HCT116 (cell line): ENCODE measurements around the gene GRAMD2A. TPM values are rescaled to one million over a fixed set of nuclear protein-coding genes. Genes with fewer than 3 reads are reported as not detected.

Experiments used
- ATAC-seq: fragments of 200-7000 bp; cut with Tn5 transposase; 2 replicates; pipeline ENCODE4 v1.9.1; 2020; ENCODE audit warnings: mild to moderate bottlenecking, moderate library complexity
- BruUV-seq: library from RNA; stranded (reverse); fragments of 400-500 nt; replicated peaks from 2 replicates; lab custom pipeline; 2021; lab: Mats Ljungman, UMichigan
- CTCF ChIA-PET: fragments of 300-600 bp; sonication (Branson Sonifier 250); formaldehyde crosslinking; loops from one replicate; lab custom pipeline; 2021; ENCODE audit warnings: antibody characterized with exemption; lab: Charles Lee
- POLR2A ChIA-PET: fragments of 300-600, 350-600 bp; sonication (Branson Sonifier 250); formaldehyde crosslinking; loops from one replicate; lab custom pipeline; 2021; ENCODE audit warnings: antibody characterized with exemption; lab: Charles Lee
- RAD21 ChIA-PET, 2 experiments: fragments of 300-600 bp; sonication (Branson Sonifier 250); formaldehyde crosslinking; loops; one replicate each; lab custom pipeline; 2023; ENCODE audit warnings: low total read pairs in 2 of 2; ENCODE audit not compliant: uncharacterized antibody in 2 of 2, unreplicated experiment in 2 of 2, low non-redundant PET in 1 of 2; lab: Charles Lee
- DNase-seq: peaks from one replicate; pipeline ENCODE4 v3.0.0-alpha.2; 2010; ENCODE audit warnings: low read depth, low spot score
- H2AFZ ChIP-seq: fragments of 200-600 bp; shearing (Covaris generic), sonication (generic); 2 replicates; pipeline ENCODE4 v1.6.1; 2017; ENCODE audit warnings: low read depth, mixed run types, mixed read lengths, antibody characterized with exemption, low read length; ENCODE audit not compliant: poor library complexity, severe bottlenecking
- H3K27ac ChIP-seq: 2 replicates; pipeline ENCODE4 v1.5.1; 2012; ENCODE audit warnings: low read depth, low read length
- H3K27me3 ChIP-seq: fragments of 200-600 bp; sonication (generic); 2 replicates; pipeline ENCODE4 v1.6.1; 2016; ENCODE audit warnings: mixed run types, low read length, mixed read lengths; ENCODE audit not compliant: insufficient read depth
- H3K36me3 ChIP-seq, 2 experiments: fragments of 200-500 bp in 1 of 2; fragments of 200-600 bp in 1 of 2; sonication (Bioruptor generic) in 1 of 2; sonication (generic) in 1 of 2; 2 replicates each; pipeline versions ENCODE4 v1.5.1 to v1.6.1; 2014 to 2016; ENCODE audit warnings: low read length in 2 of 2, inconsistent platforms in 1 of 2, mixed read lengths in 1 of 2, mixed run types in 1 of 2; ENCODE audit not compliant: insufficient read depth in 2 of 2, control insufficient read depth in 1 of 2
- H3K4me1 ChIP-seq, 2 experiments: fragments of 200-600 bp in 1 of 2; sonication (generic) in 1 of 2; 2 replicates each; pipeline versions ENCODE4 v1.5.1 to v1.6.1; 2012 to 2017; ENCODE audit warnings: low read length in 2 of 2, inconsistent platforms in 1 of 2, mild to moderate bottlenecking in 1 of 2, mixed read lengths in 1 of 2, mixed run types in 1 of 2, moderate library complexity in 1 of 2; ENCODE audit not compliant: insufficient read depth in 2 of 2, control insufficient read depth in 1 of 2
- H3K4me2 ChIP-seq: fragments of 200-600 bp; sonication (generic); 2 replicates; pipeline ENCODE4 v1.6.1; 2017; ENCODE audit warnings: mixed run types, low read length, mixed read lengths
- H3K4me3 ChIP-seq, 2 experiments: fragments of 200-600 bp in 1 of 2; sonication (generic) in 1 of 2; replicated peaks in 1 of 2; 2 replicates each; pipeline ENCODE4 v1.5.1; 2011 to 2016; ENCODE audit warnings: low read length in 2 of 2, control low read depth in 1 of 2, low read depth in 1 of 2, mild to moderate bottlenecking in 1 of 2, mixed read lengths in 1 of 2, mixed run types in 1 of 2
- H3K79me2 ChIP-seq: fragments of 200-600 bp; sonication (generic); 2 replicates; pipeline ENCODE4 v1.6.1; 2017; ENCODE audit warnings: mild to moderate bottlenecking, mixed run types, low read length, moderate library complexity, mixed read lengths; ENCODE audit not compliant: insufficient read depth
- H3K9ac ChIP-seq: fragments of 200-600 bp; sonication (generic); 2 replicates; pipeline ENCODE4 v1.6.1; 2016; ENCODE audit warnings: low read length, mixed read lengths
- H3K9me2 ChIP-seq: fragments of 200-600 bp; sonication (generic), shearing (Covaris generic); 2 replicates; pipeline ENCODE4 v1.6.1; 2017; ENCODE audit warnings: mixed run types, mild to moderate bottlenecking, moderate library complexity; ENCODE audit not compliant: insufficient read depth
- H3K9me3 ChIP-seq, 2 experiments: fragments of 200-500 bp in 1 of 2; fragments of 200-600 bp in 1 of 2; sonication (Bioruptor generic) in 1 of 2; sonication (generic) in 1 of 2; 2 replicates each; pipeline ENCODE4 v1.6.1; 2014 to 2017; ENCODE audit warnings: low read length in 2 of 2, mixed read lengths in 2 of 2, inconsistent platforms in 1 of 2, low read depth in 1 of 2, mild to moderate bottlenecking in 1 of 2, mixed run types in 1 of 2, moderate library complexity in 1 of 2; ENCODE audit not compliant: control insufficient read depth in 1 of 2, insufficient read depth in 1 of 2
- H4K20me1 ChIP-seq: fragments of 200-600 bp; sonication (generic), shearing (Covaris generic); 2 replicates; pipeline ENCODE4 v1.6.1; 2017; ENCODE audit warnings: mixed run types, mild to moderate bottlenecking, moderate library complexity; ENCODE audit not compliant: insufficient read depth
- ATF3 ChIP-seq: IDR thresholded peaks from 2 replicates; pipeline ENCODE4 v1.6.1; 2012
- CBX3 ChIP-seq: IDR thresholded peaks from 2 replicates; pipeline ENCODE4 v1.6.1; 2012; ENCODE audit warnings: low read depth
- CEBPB ChIP-seq: IDR thresholded peaks from 2 replicates; pipeline ENCODE4 v1.6.1; 2012; ENCODE audit warnings: low read depth
- CTCF ChIP-seq, 3 experiments: fragments of 200-600 bp in 1 of 3; sonication (generic) in 1 of 3; IDR thresholded peaks in 2 of 3; conservative IDR thresholded peaks in 1 of 3; 2 replicates each; pipeline ENCODE4 v1.5.1; 2012 to 2017; ENCODE audit warnings: low read depth in 2 of 3, low read length in 2 of 3, antibody characterized with exemption in 1 of 3, borderline replicate concordance in 1 of 3, control low read depth in 1 of 3, mild to moderate bottlenecking in 1 of 3, mixed read lengths in 1 of 3, mixed run types in 1 of 3, moderate library complexity in 1 of 3; ENCODE audit not compliant: insufficient read depth in 1 of 3
- ELF1 ChIP-seq: IDR thresholded peaks from 2 replicates; pipeline ENCODE4 v1.6.1; 2012; ENCODE audit warnings: low read depth, borderline replicate concordance
- EZH2 ChIP-seq: fragments of 200-600 bp; sonication (generic); IDR thresholded peaks from 2 replicates; pipeline ENCODE4 v1.6.1; 2017; ENCODE audit warnings: antibody characterized with exemption, mixed run types
- EZH2phosphoT487 ChIP-seq: fragments of 200-600 bp; IDR thresholded peaks from 2 replicates; pipeline ENCODE4 v1.6.1; 2018; ENCODE audit warnings: antibody characterized with exemption, borderline replicate concordance
- FOSL1 ChIP-seq: IDR thresholded peaks from 2 replicates; pipeline ENCODE4 v1.6.1; 2012; ENCODE audit warnings: low read depth
- JUND ChIP-seq: IDR thresholded peaks from 2 replicates; pipeline ENCODE4 v1.6.1; 2012
- MAX ChIP-seq: IDR thresholded peaks from 2 replicates; pipeline ENCODE4 v1.6.1; 2012
- POLR2A ChIP-seq: IDR thresholded peaks from 2 replicates; pipeline ENCODE4 v1.7.0; 2011; ENCODE audit warnings: borderline replicate concordance; ENCODE audit not compliant: insufficient read depth, insufficient read length; ENCODE audit errors: extremely low read depth
- POLR2AphosphoS5 ChIP-seq: IDR thresholded peaks from 2 replicates; pipeline ENCODE4 v1.6.1; 2011; ENCODE audit warnings: mild to moderate bottlenecking, low read depth, low read length, moderate library complexity
- RAD21 ChIP-seq: IDR thresholded peaks from 2 replicates; pipeline ENCODE4 v1.6.1; 2012; ENCODE audit warnings: low read depth, mild to moderate bottlenecking
- REST ChIP-seq: IDR thresholded peaks from 2 replicates; pipeline ENCODE4 v1.6.1; 2012; ENCODE audit warnings: low read depth
- SRF ChIP-seq: IDR thresholded peaks from 2 replicates; pipeline ENCODE4 v1.6.1; 2012; ENCODE audit warnings: low read depth
- ZNF274 ChIP-seq: fragments of 200-500 bp; sonication (Bioruptor generic); IDR thresholded peaks from 2 replicates; pipeline ENCODE4 v1.6.1; 2014; ENCODE audit warnings: mild to moderate bottlenecking, low read depth, low read length, inconsistent platforms
- intact Hi-C: fragments of 100-400 bp; cut with micrococcal nuclease; formaldehyde crosslinking; loops from 2 replicates; pipeline ENCODE4 v1.10.0; 2022
- total RNA-seq: library from RNA; stranded (reverse); gene quantifications from one replicate; pipeline ENCODE4 v1.2.1, GENCODE V29; 2021; ENCODE audit not compliant: unreplicated experiment

Gene GRAMD2A
- total RNA-seq, 1 experiment from 2014 or later: 8.0 TPM

- DNase-seq (no peak), ATAC-seq (no peak)
- POLR2A ChIA-PET: no interaction called here
- Histone ChIP-seq H3K27ac (no peak overlapping the region), H3K4me1 (peaks cover 4 to 12% of the 10 kb centered on the region in 2 experiments; a peak in 3 of 4 replicates), H3K9ac (no peak overlapping the region), H3K27me3 (no peaks in the 10 kb centered on the region), H2AFZ (no peak overlapping the region), H3K4me2 (no peak overlapping the region), H3K36me3 (no peaks in the 10 kb centered on the region)
- TF ChIP-seq EZH2: no peak
- no peak for TF ChIP-seq ATF3
- no peak for TF ChIP-seq REST
- no peak for TF ChIP-seq CBX3
- TF ChIP-seq CEBPB: no peak
- no peak for TF ChIP-seq CTCF (IDR thresholded peaks at IDR 0.05 in 2 of 3, conservative IDR thresholded peaks at IDR 0.05 in 1 of 3; ENCODE audit: borderline replicate concordance in 1 of 3, insufficient read depth in 1 of 3, low read depth in 2 of 3, low read length in 2 of 3)
- TF ChIP-seq SRF: no peak
- TF ChIP-seq JUND: no peak
- no peak for TF ChIP-seq MAX
- no peak for TF ChIP-seq ELF1
- no peak for TF ChIP-seq POLR2A
- TF ChIP-seq EZH2phosphoT487: no peak
- TF ChIP-seq RAD21: no peak
- TF ChIP-seq ZNF274: no peak
- TF ChIP-seq FOSL1: no peak
- TF ChIP-seq POLR2AphosphoS5: no peak
- TF ChIP-seq, all 23 proteins: peak for 0
- CTCF ChIA-PET: interaction anchor here (1.4 to 1.5 kb wide), 2 partner anchors 401 to 410 kb away, joined by 3 to 10 read pairs; no protein-coding TSS in a partner anchor
- Histone ChIP-seq H4K20me1 (no peaks in the 10 kb centered on the region), H3K9me2 (no peaks in the 10 kb centered on the region), H3K4me3 (no peak overlapping the region), H3K9me3 (no peaks in the 10 kb centered on the region), H3K79me2 (no peaks in the 10 kb centered on the region)
- intact Hi-C loops: no loop called here
- RAD21 ChIA-PET: no interaction called here
- no TSS peak for BruUV-seq
Measured at GRCh38 chr15:72154316-72154715, 43.3 kb downstream of the GRAMD2A start.
